ENCODE results near the gene ANKRD55. TPM values are rescaled to one million over a fixed set of nuclear protein-coding genes. Genes with fewer than 3 reads are reported as not detected.

ANKRD55 gene
- total and polyA plus RNA-seq, 9 of the 15 experiments (the other 6 are each of a cell fraction or from before 2014, with no cell fraction given) = 3.4 to 10.6 (median 6.5) TPM

- no peak overlapping the region for H3K4me2 ChIP-seq (ENCODE audit: insufficient read depth, low read length)
- no peaks in the 10 kb centered on the region for H3K9me3 ChIP-seq (replicated peaks; ENCODE audit: control insufficient read depth, insufficient read depth, low read depth, low read length)
- no peak overlapping the region for H3K4me3 ChIP-seq
- H3K9ac ChIP-seq (ENCODE audit: insufficient read depth in 1 of 2, low read depth in 2 of 2, low read length in 2 of 2) = no peak overlapping the region
- ChIA-PET CTCF (ENCODE audit: low intra/inter-chr PET ratio) (no interaction called here), POLR2A (interaction anchor here (0.6 kb wide), 1 partner anchor 731 kb away, joined by 4 read pairs; no protein-coding TSS in a partner anchor)
- FAIRE-seq = no peak
- H3K27me3 ChIP-seq (ENCODE audit: control insufficient read depth in 2 of 2, insufficient read depth in 2 of 2, low read length in 2 of 2) = no peaks in the 10 kb centered on the region
- H3K27ac ChIP-seq (ENCODE audit: extremely low read depth, low read depth, low read length) = no peak overlapping the region
- DNase-seq (ENCODE audit: extremely low read depth in 1 of 4, low spot score in 3 of 4) = no peak
- H3K36me3 ChIP-seq (ENCODE audit: control insufficient read depth, insufficient read depth, low read length) = no peaks in the 10 kb centered on the region
- 50% methylated on average over 1 of the region's 1 CpG for WGBS (ENCODE audit: insufficient coverage, low coverage, missing lambda C conversion rate)
- no peak for TF ChIP-seq TBL1XR1 (IDR thresholded peaks at IDR 0.05; ENCODE audit: low read length in 2 of 2)
- TF ChIP-seq NRF1 (conservative IDR thresholded peaks at IDR 0.05 in 1 of 2, IDR thresholded peaks at IDR 0.05 in 1 of 2) = no peak
- no peak for TF ChIP-seq POLR2A (conservative IDR thresholded peaks at IDR 0.05)
- no peak for TF ChIP-seq CBFA2T3 (IDR thresholded peaks at IDR 0.05)
- no peak for TF ChIP-seq GABPA (tag; conservative IDR thresholded peaks at IDR 0.05; ENCODE audit: low read depth)
- TF ChIP-seq KAT7 (CRISPR knock-in tag; IDR thresholded peaks at IDR 0.05; ENCODE audit: borderline replicate concordance) = no peak
- no peak for TF ChIP-seq ZNF644 (tag; IDR thresholded peaks at IDR 0.05; ENCODE audit: low read depth)
- no peak for TF ChIP-seq ZNF134 (CRISPR knock-in tag; conservative IDR thresholded peaks at IDR 0.05)
- TF ChIP-seq HCFC1 (IDR thresholded peaks at IDR 0.05; ENCODE audit: low read depth, low read length) = no peak
- TF ChIP-seq ARID3B (CRISPR knock-in tag; IDR thresholded peaks at IDR 0.05; ENCODE audit: borderline replicate concordance) = no peak
- TF ChIP-seq MYC (IDR thresholded peaks at IDR 0.05; ENCODE audit: low read depth, low read length) = no peak
- no peak for TF ChIP-seq MYC (CRISPR knock-in tag; IDR thresholded peaks at IDR 0.05; ENCODE audit: borderline replicate concordance, low read depth)
- no peak for TF ChIP-seq TSC22D4 (tag; IDR thresholded peaks at IDR 0.05)
- TF ChIP-seq XRCC5 (IDR thresholded peaks at IDR 0.05; ENCODE audit: low read depth, low read length) = no peak
- TF ChIP-seq E2F3 (CRISPR knock-in tag; IDR thresholded peaks at IDR 0.05) = no peak
- TF ChIP-seq FOXJ2 (tag; IDR thresholded peaks at IDR 0.05) = no peak
- no peak for TF ChIP-seq ZNF764 (CRISPR knock-in tag; IDR thresholded peaks at IDR 0.05; ENCODE audit: low read depth)
- no peak for TF ChIP-seq ZNF174 (CRISPR knock-in tag; IDR thresholded peaks at IDR 0.05)
- no peaks in the 10 kb centered on the region for H3K79me2 ChIP-seq (ENCODE audit: control insufficient read depth, insufficient read depth, low read length)
- no TSS peak for BruUV-seq (replicated peaks)
- intact Hi-C loops (cut with micrococcal nuclease) (no loop called here), in situ Hi-C loops (cut with MboI) (no loop called here)
- H3K9me1 ChIP-seq (ENCODE audit: control insufficient read depth, insufficient read depth, low read length) = no peaks in the 10 kb centered on the region
- no peak for ATAC-seq
- H4K20me1 ChIP-seq (replicated peaks; ENCODE audit: control insufficient read depth, insufficient read depth, low read length) = no peaks in the 10 kb centered on the region
- peak overlapping the region; percentile 66; the same call in 1 of the 2 replicates for H2AFZ ChIP-seq (ENCODE audit: low read depth, low read length)
- H3K4me1 ChIP-seq (replicated peaks in 1 of 2; ENCODE audit: control insufficient read depth in 2 of 2, insufficient read depth in 2 of 2, low read length in 2 of 2) = peaks cover 12 to 40% of the 10 kb centered on the region in 2 experiments
Measured at GRCh38 chr5:56255502-56255901, 22.4 kb upstream of the ANKRD55 start.

All from K562 (cell line).